ENCODE measurements around the gene SLC24A3. TPM values are rescaled to one million over a fixed set of nuclear protein-coding genes. Genes with fewer than 3 reads are reported as not detected.

The SLC24A3 gene
- total RNA-seq, 2 donors from 2014 or later, result 3.2 to 6.9 TPM

- DNase-seq (no peak), ATAC-seq (no peak)
- intact Hi-C loops (cut with DNase I, micrococcal nuclease), result no loop called here
These were observed 109.9 kb downstream of the SLC24A3 start for GRCh38 chr20:19322061-19322985.

GRCh38 chr20:19327401-19327800, 115.0 kb downstream of the SLC24A3 start:
- DNase-seq, result no peak
- intact Hi-C loops (cut with DNase I, micrococcal nuclease), result no loop called here
- ATAC-seq, result no peak

DNA sequence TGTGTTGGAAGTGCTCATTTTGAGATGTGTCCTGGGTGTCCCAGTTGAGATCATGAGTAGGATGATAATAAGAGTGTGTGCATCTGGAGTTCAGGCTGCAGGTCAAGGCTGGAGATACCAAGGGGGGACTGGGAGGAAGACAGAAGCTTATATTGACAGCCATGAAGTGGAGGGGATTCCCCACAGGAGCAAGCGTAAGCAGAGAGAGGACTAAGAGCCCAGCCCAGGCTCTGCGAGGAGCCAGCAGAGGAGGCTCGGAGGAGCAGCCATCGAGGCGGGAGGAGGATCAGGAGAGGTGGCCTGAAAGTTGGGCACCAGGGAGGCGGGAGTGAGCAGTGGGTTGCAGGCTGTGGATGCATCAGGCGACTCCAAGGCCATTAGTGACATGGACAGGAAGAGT, 116.2 kb downstream of the SLC24A3 start:
- intact Hi-C loops (cut with DNase I, micrococcal nuclease), result no loop called here
- DNase-seq (no peak), ATAC-seq (no peak)

GRCh38 chr20:19330038-19330437, 117.6 kb downstream of the SLC24A3 start:
- ATAC-seq, result no peak
- DNase-seq, result no peak
- intact Hi-C loops (cut with DNase I, micrococcal nuclease), result no loop called here

- intact Hi-C loops (cut with DNase I, micrococcal nuclease), result no loop called here
- no peak for DNase-seq
- ATAC-seq, result no peak
These were observed 118.3 kb downstream of the SLC24A3 start for GRCh38 chr20:19330731-19331130.

GRCh38 chr20:19333563-19333962, 121.1 kb downstream of the SLC24A3 start:
- DNase-seq (no peak), ATAC-seq (no peak)
- intact Hi-C loops (cut with DNase I, micrococcal nuclease), result no loop called here

GRCh38 chr20:19335341-19335740, 122.9 kb downstream of the SLC24A3 start:
- ATAC-seq, result no peak
- intact Hi-C loops (cut with DNase I, micrococcal nuclease), result no loop called here
- DNase-seq, result no peak

DNA sequence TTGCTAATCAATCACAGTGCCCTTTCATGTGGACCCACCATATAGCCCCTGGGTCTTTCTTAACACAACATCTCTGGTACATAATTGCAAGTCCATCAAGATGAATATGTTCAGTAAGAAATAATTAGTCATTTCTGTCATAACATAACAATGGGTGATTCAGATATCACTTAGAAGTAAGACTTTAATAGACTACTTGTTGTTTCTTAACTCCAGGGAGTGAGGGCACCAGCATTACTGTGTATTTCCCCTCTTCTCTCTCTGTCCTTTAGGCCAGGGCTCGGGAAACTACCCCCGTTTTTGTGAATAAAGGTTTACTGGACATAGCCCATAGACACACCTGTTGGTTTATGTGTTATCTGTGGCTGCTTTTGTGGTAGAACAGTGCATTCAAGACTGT, 123.5 kb downstream of the SLC24A3 start:
- intact Hi-C loops (cut with DNase I, micrococcal nuclease), result no loop called here
- ATAC-seq (no peak), DNase-seq (no peak)

- ATAC-seq, result no peak
- no peak for DNase-seq
- intact Hi-C loops (cut with DNase I, micrococcal nuclease), result no loop called here
These were observed 124.2 kb downstream of the SLC24A3 start for GRCh38 chr20:19336631-19337030.

GRCh38 chr20:19338380-19338779, 125.9 kb downstream of the SLC24A3 start:
- DNase-seq (no peak), ATAC-seq (no peak)
- intact Hi-C loops (cut with DNase I, micrococcal nuclease), result no loop called here

DNA sequence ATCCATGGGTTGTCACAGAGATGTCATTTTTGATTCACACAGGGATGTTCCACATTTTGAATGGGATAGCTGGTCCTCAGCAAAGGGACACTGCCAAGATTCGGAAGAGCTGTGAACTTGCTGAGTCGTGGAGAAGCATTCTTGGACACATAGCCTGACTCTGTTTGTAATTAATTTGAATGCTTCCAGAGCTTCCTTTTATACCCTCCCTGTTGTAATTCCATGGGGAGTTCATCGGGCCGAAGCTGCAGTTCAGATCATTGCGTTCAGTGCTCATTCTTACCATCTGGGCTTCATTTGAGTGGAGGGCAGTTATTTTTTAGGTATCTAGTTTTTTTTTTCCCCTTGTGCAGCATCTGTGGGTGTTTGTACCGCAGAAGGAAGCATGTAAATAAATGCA, 126.5 kb downstream of the SLC24A3 start:
- intact Hi-C loops (cut with DNase I, micrococcal nuclease), result no loop called here
- ATAC-seq (no peak), DNase-seq (no peak)

- ATAC-seq (no peak), DNase-seq (no peak)
- intact Hi-C loops (cut with DNase I, micrococcal nuclease), result no loop called here
These were observed 129.1 kb downstream of the SLC24A3 start for GRCh38 chr20:19341348-19342053.

DNA sequence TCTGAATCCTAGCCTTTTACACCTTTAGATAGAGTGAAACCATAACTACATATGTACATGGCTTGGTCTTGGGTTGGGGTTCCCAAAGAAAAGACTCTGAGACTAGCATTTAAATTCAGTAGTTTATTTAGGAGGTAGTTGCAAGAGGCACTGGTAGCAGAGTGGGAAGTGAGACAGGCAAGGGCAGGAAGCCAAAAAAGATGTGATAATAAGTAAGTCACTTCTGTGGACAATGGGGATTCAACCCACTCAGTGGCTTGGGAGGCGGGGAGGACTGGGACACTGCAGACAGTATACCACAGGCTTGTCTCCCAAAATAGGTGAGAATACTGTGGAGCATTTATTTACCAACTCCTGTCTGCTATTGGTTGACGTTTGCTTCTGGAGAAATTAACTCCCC, 131.9 kb downstream of the SLC24A3 start:
- ATAC-seq (no peak), DNase-seq (no peak)
- intact Hi-C loops (cut with DNase I, micrococcal nuclease), result no loop called here

DNA sequence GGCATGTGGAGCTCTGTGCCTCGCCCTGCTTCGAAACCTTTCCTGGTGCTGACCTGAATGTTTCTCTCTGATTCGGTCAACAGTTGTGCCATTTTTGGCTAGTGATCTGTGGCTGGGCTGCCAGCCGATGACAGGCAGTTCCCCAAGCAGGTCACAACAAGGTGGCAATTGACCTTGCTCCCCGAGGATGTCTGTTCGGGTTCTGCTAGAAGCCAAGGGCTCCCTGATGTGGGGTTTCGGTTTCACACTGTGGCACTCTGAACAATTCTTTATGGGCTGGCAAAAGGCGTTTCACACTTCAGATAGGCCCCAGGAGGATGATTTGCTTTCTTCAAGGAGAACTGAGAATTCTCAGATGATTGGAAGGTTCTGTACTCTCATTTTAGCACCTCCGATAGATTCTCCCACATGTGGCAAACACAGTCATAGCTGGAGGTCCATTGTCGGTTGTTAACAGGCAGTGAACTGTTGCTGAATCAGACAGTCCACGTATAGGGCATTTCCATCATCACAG, 135.6 kb downstream of the SLC24A3 start:
- no peak for DNase-seq
- ATAC-seq, result no peak
- intact Hi-C loops (cut with DNase I, micrococcal nuclease), result no loop called here

GRCh38 chr20:19348582-19348981, 136.1 kb downstream of the SLC24A3 start:
- ATAC-seq (no peak), DNase-seq (no peak)
- intact Hi-C loops (cut with DNase I, micrococcal nuclease), result no loop called here

DNA sequence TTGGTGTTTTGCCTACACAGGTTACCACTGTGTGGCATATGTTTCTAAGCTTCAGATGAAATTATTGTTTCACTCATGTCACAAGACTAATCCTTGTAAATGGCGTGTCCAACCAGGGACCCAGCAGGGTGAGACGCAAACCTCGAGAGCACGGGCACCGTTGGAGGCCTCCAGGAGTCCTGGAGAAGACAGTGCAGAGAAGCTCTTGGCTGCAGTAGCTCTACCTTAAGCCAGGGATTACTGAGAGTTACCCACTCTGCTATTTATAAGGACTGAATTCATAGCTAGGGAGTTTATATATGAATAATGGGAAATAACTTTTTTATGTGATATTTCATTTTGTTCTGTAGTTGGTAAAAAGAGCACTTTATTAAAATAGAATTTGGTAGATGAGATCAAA, 137.4 kb downstream of the SLC24A3 start:
- intact Hi-C loops (cut with DNase I, micrococcal nuclease), result no loop called here
- ATAC-seq (no peak), DNase-seq (no peak)

GRCh38 chr20:19351542-19351941, 139.1 kb downstream of the SLC24A3 start:
- DNase-seq (no peak), ATAC-seq (no peak)
- intact Hi-C loops (cut with DNase I, micrococcal nuclease), result no loop called here

DNA sequence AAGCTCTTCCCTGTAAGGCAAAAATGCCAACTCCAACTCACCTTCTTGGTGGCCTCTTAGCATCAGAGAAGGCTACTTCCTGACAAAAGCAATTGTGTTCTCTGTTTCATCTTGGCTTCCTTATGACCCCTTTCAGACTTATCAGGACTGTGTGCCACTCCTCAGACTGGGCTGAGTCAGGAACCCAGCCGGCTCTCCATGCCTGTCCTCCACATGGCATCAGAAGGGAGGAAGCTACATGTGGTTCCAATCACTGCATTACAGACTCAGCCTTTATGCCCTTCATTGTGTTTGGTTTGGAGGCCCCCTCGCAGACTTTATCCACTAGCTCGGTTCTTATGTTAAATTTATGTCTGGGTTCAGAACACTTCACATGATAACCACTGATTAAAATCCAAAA, 142.5 kb downstream of the SLC24A3 start:
- intact Hi-C loops (cut with DNase I, micrococcal nuclease), result no loop called here

DNA sequence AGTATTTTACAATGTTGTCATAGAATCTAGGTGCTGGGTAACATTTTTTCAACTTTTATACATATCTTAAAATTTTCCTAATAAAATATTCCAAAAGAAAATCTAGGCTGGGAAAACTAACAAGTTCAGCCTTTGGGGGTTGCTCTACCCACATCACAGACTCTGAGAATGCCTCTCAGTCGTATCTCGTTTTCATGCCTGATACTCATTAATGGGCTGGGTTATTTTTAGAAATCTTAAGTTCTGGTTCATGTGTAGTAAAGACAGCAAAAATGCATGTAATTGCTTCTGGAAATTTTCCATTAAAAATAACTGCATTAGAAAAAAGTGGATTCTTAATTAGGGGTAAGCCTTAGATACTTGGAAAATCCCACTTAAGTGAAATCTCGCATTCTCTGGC, 149.3 kb downstream of the SLC24A3 start:
- ATAC-seq, result no peak
- DNase-seq, result no peak
- intact Hi-C loops (cut with DNase I, micrococcal nuclease), result no loop called here

More for the DNA sequence above, 142.5 kb downstream of the SLC24A3 start:
- ATAC-seq, result no peak
- no peak for DNase-seq

GRCh38 chr20:19363476-19363875, 151.0 kb downstream of the SLC24A3 start:
- intact Hi-C loops (cut with DNase I, micrococcal nuclease), result no loop called here
- no peak for DNase-seq
- no peak for ATAC-seq
